G401.6 (cell line): ENCODE data around the gene ERMAP.
A peak's percentile ranks its signal among the peaks of the same experiment; 100 is the strongest.

ENCODE experiments used
- FAIRE-seq: peaks from 2 replicates; lab custom pipeline; 2012; peaks lifted over from hg19 to GRCh38; lab: Jason Lieb, UNC

Gene ERMAP

GRCh38 chr1:42816585-42817439 is at the start of gene ERMAP, which contains the start of gene SVBP:
Gene ERMAP (plus strand): TSS chr1:42817122. CDS start chr1:42830449, 13,327 bp downstream.
Gene SVBP (minus strand): TSS chr1:42817397. CDS start chr1:42816544, 853 bp downstream.
- FAIRE-seq, result no peak

GRCh38 chr1:42767510-42768000 is 49.4 kb upstream of the ERMAP start:
- FAIRE-seq, result no peak

- no peak for FAIRE-seq
Measured at GRCh38 chr1:42768172-42768571, 48.8 kb upstream of the ERMAP start.

- FAIRE-seq, result no peak
Measured at GRCh38 chr1:42769811-42770210, 47.1 kb upstream of the ERMAP start.

- no peak for FAIRE-seq
Measured at GRCh38 chr1:42773420-42773819, 43.5 kb upstream of the ERMAP start.

- no peak for FAIRE-seq
Measured at GRCh38 chr1:42774928-42775526, 41.9 kb upstream of the ERMAP start.

GRCh38 chr1:42776502-42776901 is 40.4 kb upstream of the ERMAP start:
- FAIRE-seq, result no peak

GRCh38 chr1:42777852-42778251 is 39.1 kb upstream of the ERMAP start:
- FAIRE-seq, result peak; percentile 68

- no peak for FAIRE-seq
Measured at GRCh38 chr1:42779725-42780124, 37.2 kb upstream of the ERMAP start.

GRCh38 chr1:42780176-42780575 is 36.7 kb upstream of the ERMAP start:
- no peak for FAIRE-seq

GRCh38 chr1:42783092-42783491 is 33.8 kb upstream of the ERMAP start:
- FAIRE-seq, result no peak

GRCh38 chr1:42784547-42784945 is 32.4 kb upstream of the ERMAP start:
- no peak for FAIRE-seq

GRCh38 chr1:42784946-42785693 is 31.8 kb upstream of the ERMAP start, which contains the start of gene TMEM269:
Gene TMEM269 (plus strand): TSS chr1:42784991. CDS start chr1:42789894, 4,903 bp downstream.
- no peak for FAIRE-seq

- FAIRE-seq, result no peak
Measured at GRCh38 chr1:42786097-42786496, 30.8 kb upstream of the ERMAP start.

- FAIRE-seq, result no peak
Measured at GRCh38 chr1:42788021-42788420, 28.9 kb upstream of the ERMAP start.

GRCh38 chr1:42793824-42794223 is 23.1 kb upstream of the ERMAP start:
- no peak for FAIRE-seq

- no peak for FAIRE-seq
Measured at GRCh38 chr1:42797414-42797813, 19.5 kb upstream of the ERMAP start.

GRCh38 chr1:42797979-42798378 is 18.9 kb upstream of the ERMAP start:
- no peak for FAIRE-seq

- FAIRE-seq, result no peak
Measured at GRCh38 chr1:42801832-42802473, 15.0 kb upstream of the ERMAP start.

- FAIRE-seq, result no peak
Measured at GRCh38 chr1:42806171-42806570, 10.8 kb upstream of the ERMAP start.

- FAIRE-seq, result no peak
Measured at GRCh38 chr1:42806593-42806992, 10.3 kb upstream of the ERMAP start.

- FAIRE-seq, result no peak
Measured at GRCh38 chr1:42807056-42807668, 9.8 kb upstream of the ERMAP start.
